Skeletal muscle tissue (tissue), 4 donors: ENCODE measurements around the gene RNF112. TPM values are rescaled to one million over a fixed set of nuclear protein-coding genes. Genes with fewer than 3 reads are reported as not detected.
A peak's percentile ranks its signal among the peaks of the same experiment; 100 is the strongest.
"Not testable (repeated sequence)": the region's sequence is repeated elsewhere in the genome, so short reads cannot be mapped to it uniquely, and the experiment has no call there.

ENCODE experiments used
- H3K27ac ChIP-seq: one replicate; pipeline ENCODE4 v1.7.0; 2013; ENCODE audit warnings: mild to moderate bottlenecking, low read depth, low read length, inconsistent platforms
- H3K27me3 ChIP-seq, 3 donors: one replicate each; pipeline ENCODE4 v1.7.0; 2013; ENCODE audit warnings: low read length in 3 of 3; ENCODE audit not compliant: control insufficient read depth in 3 of 3, insufficient read depth in 3 of 3
- H3K36me3 ChIP-seq, 3 donors: one replicate each; pipeline ENCODE4 v1.7.0; 2013; ENCODE audit warnings: low read length in 3 of 3; ENCODE audit not compliant: control insufficient read depth in 3 of 3, insufficient read depth in 3 of 3
- H3K4me1 ChIP-seq, 3 donors: one replicate each; pipeline ENCODE4 v1.7.0; 2013; ENCODE audit warnings: low read length in 3 of 3, mild to moderate bottlenecking in 3 of 3; ENCODE audit not compliant: control insufficient read depth in 3 of 3, insufficient read depth in 3 of 3
- H3K4me3 ChIP-seq, 3 donors: one replicate each; pipeline ENCODE4 v1.7.0; 2013; ENCODE audit warnings: low read length in 3 of 3
- H3K9ac ChIP-seq, 3 donors: one replicate each; pipeline ENCODE4 v1.7.0; 2013; ENCODE audit warnings: low read length in 3 of 3, mild to moderate bottlenecking in 3 of 3, moderate library complexity in 2 of 3, low read depth in 1 of 3
- H3K9me3 ChIP-seq, 3 donors: one replicate each; pipeline ENCODE4 v1.7.0; 2013; ENCODE audit warnings: low read length in 3 of 3; ENCODE audit not compliant: control insufficient read depth in 3 of 3
- total RNA-seq: library from RNA; depleted of rRNA; stranded (reverse); fragments of >200 nt; gene quantifications from one replicate; pipeline ENCODE4 v1.2.3, GENCODE V29; 2014
- donor health status: Osteomylitis.

Gene RNF112
- total RNA-seq, 1 donor from 2014 or later: 2.1 TPM

- peaks cover 0 to 3% (median 0%) of the 10 kb centered on the region in 3 donors for H3K27me3 ChIP-seq
- no peak overlapping the region for H3K9ac ChIP-seq
- H3K27ac ChIP-seq: no peak overlapping the region
- no peaks in the 10 kb centered on the region for H3K9me3 ChIP-seq
- no peaks in the 10 kb centered on the region for H3K36me3 ChIP-seq
- H3K4me1 ChIP-seq: peaks cover 6 to 11% (median 7%) of the 10 kb centered on the region in 3 donors
- no peak overlapping the region for H3K4me3 ChIP-seq
Observed at GRCh38 chr17:19457046-19457445, 46.0 kb downstream of the RNF112 start.

GRCh38 chr17:19457830-19458271 is 46.8 kb downstream of the RNF112 start:
- H3K9ac ChIP-seq: no peak overlapping the region
- H3K4me1 ChIP-seq: peaks cover 6 to 11% (median 7%) of the 10 kb centered on the region in 3 donors
- H3K4me3 ChIP-seq: no peak overlapping the region
- no peak overlapping the region for H3K27ac ChIP-seq
- H3K36me3 ChIP-seq: no peaks in the 10 kb centered on the region
- H3K27me3 ChIP-seq: peaks cover 0 to 3% (median 0%) of the 10 kb centered on the region in 3 donors
- no peaks in the 10 kb centered on the region for H3K9me3 ChIP-seq

DNA sequence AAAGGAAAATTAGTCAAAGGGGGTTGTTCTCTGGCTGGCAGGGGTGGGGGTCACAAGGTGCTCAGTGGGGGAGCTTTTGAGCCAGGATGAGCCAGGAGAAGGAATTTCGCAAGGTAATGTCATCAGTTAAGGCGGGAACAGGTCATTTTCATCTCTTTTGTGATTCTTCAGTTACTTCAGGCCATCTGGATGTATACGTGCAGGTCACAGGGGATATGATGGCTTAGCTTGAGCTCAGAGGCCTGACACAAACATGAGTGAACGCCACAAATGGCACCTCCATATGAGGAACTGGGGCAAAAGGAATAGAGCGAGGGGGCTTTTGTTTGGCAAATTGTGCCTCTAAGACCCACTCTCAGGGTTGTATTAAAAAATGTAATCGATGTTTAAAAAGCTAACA is 47.4 kb downstream of the RNF112 start:
- not testable (repeated sequence) for H3K27me3 ChIP-seq, H3K4me3 ChIP-seq, H3K27ac ChIP-seq, H3K36me3 ChIP-seq, H3K9me3 ChIP-seq, H3K9ac ChIP-seq
- peaks cover 6 to 11% (median 10%) of the 10 kb centered on the region in 3 donors for H3K4me1 ChIP-seq

- H3K9me3 ChIP-seq, H3K9ac ChIP-seq, H3K4me3 ChIP-seq, H3K27ac ChIP-seq, H3K27me3 ChIP-seq, H3K36me3 ChIP-seq: not testable (repeated sequence)
- H3K4me1 ChIP-seq: peaks cover 7 to 11% (median 10%) of the 10 kb centered on the region in 3 donors
Observed at GRCh38 chr17:19459018-19459655, 48.1 kb downstream of the RNF112 start.

- Histone ChIP-seq H3K27me3 (no peaks in the 10 kb centered on the region), H3K4me1 (peaks cover 9 to 11% (median 10%) of the 10 kb centered on the region in 3 donors), H3K36me3 (no peaks in the 10 kb centered on the region), H3K9ac (no peak overlapping the region), H3K9me3 (no peaks in the 10 kb centered on the region), H3K27ac (no peak overlapping the region), H3K4me3 (no peak overlapping the region)
Observed at GRCh38 chr17:19460700-19461099, 49.7 kb downstream of the RNF112 start.

GRCh38 chr17:19461116-19461515 is 50.1 kb downstream of the RNF112 start:
- H3K4me3 ChIP-seq: no peak overlapping the region
- no peaks in the 10 kb centered on the region for H3K9me3 ChIP-seq
- no peak overlapping the region for H3K9ac ChIP-seq
- no peaks in the 10 kb centered on the region for H3K36me3 ChIP-seq
- H3K27ac ChIP-seq: no peak overlapping the region
- H3K4me1 ChIP-seq: peaks cover 9 to 11% (median 10%) of the 10 kb centered on the region in 3 donors
- no peaks in the 10 kb centered on the region for H3K27me3 ChIP-seq

GRCh38 chr17:19461681-19462080 is 50.6 kb downstream of the RNF112 start:
- no peak overlapping the region for H3K27ac ChIP-seq
- no peak overlapping the region for H3K9ac ChIP-seq
- peaks cover 9 to 11% (median 10%) of the 10 kb centered on the region in 3 donors for H3K4me1 ChIP-seq
- H3K36me3 ChIP-seq: no peaks in the 10 kb centered on the region
- H3K27me3 ChIP-seq: peaks cover 0 to under 1% (median 0%) of the 10 kb centered on the region in 3 donors
- no peak overlapping the region for H3K4me3 ChIP-seq
- no peaks in the 10 kb centered on the region for H3K9me3 ChIP-seq

DNA sequence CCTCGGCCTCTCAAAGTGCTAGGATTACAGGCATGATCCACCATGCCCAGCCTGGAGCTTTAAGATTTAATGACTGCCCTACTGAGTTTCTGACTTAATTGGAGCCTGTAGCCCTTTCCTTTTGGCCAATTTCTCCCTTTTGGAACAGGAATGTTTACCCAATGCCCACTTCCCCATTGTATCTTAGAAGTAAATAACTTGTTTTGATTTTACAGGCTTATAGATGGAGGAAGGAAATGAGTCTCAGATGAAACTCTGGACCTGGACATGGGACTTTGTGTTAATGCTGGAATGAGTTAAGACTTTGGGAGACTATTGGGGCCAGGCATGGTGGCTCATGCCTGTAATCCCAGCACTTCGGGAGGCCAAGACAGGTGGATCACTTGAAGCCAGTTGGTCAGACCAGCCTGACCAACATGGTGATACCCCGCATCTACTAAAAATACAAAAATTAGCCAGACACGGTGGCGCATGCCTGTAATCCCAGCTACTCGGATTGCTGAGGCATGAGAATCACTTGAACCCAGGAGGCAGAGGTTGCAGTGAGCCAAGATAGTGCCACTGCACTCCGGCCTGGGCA is 51.5 kb downstream of the RNF112 start:
- peak overlapping the region; percentile 40 for H3K27ac ChIP-seq
- H3K36me3 ChIP-seq, H3K9me3 ChIP-seq, H3K4me3 ChIP-seq, H3K9ac ChIP-seq, H3K27me3 ChIP-seq: not testable (repeated sequence)
- H3K4me1 ChIP-seq: peaks cover 9 to 11% (median 10%) of the 10 kb centered on the region in 3 donors

- Histone ChIP-seq H3K4me3 (peak overlapping the region in 1 of 3 donors; percentile 15), H3K4me1 (peaks cover 9 to 11% (median 10%) of the 10 kb centered on the region in 3 donors), H3K9me3 (no peaks in the 10 kb centered on the region), H3K36me3 (no peaks in the 10 kb centered on the region), H3K27ac (peak overlapping the region; percentile 4), H3K27me3 (peaks cover 0 to 3% (median 0%) of the 10 kb centered on the region in 3 donors), H3K9ac (no peak overlapping the region)
Observed at GRCh38 chr17:19464031-19465026, 53.3 kb downstream of the RNF112 start.
